GM12873 (cell line): ENCODE data around the gene RUNX1.
A peak's percentile ranks its signal among the peaks of the same experiment; 100 is the strongest.

Experiments used
- CTCF ChIP-seq: IDR thresholded peaks from 2 replicates; pipeline ENCODE4 v1.5.1; 2012; ENCODE audit warnings: low read depth, mild to moderate bottlenecking, moderate library complexity, low read length, control low read depth; ENCODE audit not compliant: insufficient read depth; ENCODE audit errors: missing control alignments

The RUNX1 gene

GRCh38 chr21:35051287-35051818, 2.3 kb upstream of the RUNX1 start:
- peak; percentile 62 for TF ChIP-seq CTCF

- no peak for TF ChIP-seq CTCF
Observed at GRCh38 chr21:35050348-35051286, 1.5 kb upstream of the RUNX1 start.

- no peak for TF ChIP-seq CTCF
Observed at GRCh38 chr21:35048183-35048601, 910 bp downstream of the RUNX1 start.

GRCh38 chr21:35046880-35047229, 2.2 kb downstream of the RUNX1 start:
- no peak for TF ChIP-seq CTCF

GRCh38 chr21:35046263-35046624, 2.9 kb downstream of the RUNX1 start:
- no peak for TF ChIP-seq CTCF

GRCh38 chr21:35045542-35046262, 3.4 kb downstream of the RUNX1 start:
- no peak for TF ChIP-seq CTCF
